ENCODE data around the gene CNEP1R1. TPM values are rescaled to one million over a fixed set of nuclear protein-coding genes. Genes with fewer than 3 reads are reported as not detected.

CNEP1R1 gene

GRCh38 chr16:50083996-50084395, 59.0 kb downstream of the CNEP1R1 start:
- H3K27ac ChIP-seq (ENCODE audit: low read length, poor library complexity, severe bottlenecking) = no peak overlapping the region
- H2BK15ac ChIP-seq (ENCODE audit: low read depth, poor library complexity, severe bottlenecking) = no peak overlapping the region
- no peak overlapping the region for H2BK120ac ChIP-seq (ENCODE audit: low read depth, low read length)
- H3K18ac ChIP-seq (ENCODE audit: low read depth in 1 of 2, low read length in 2 of 2) = no peak overlapping the region
- H2BK5ac ChIP-seq (ENCODE audit: low read depth, low read length, poor library complexity, severe bottlenecking) = no peak overlapping the region
- H3K4ac ChIP-seq (ENCODE audit: low read depth in 1 of 2, low read length in 2 of 2) = no peak overlapping the region
- no peak overlapping the region for H3K23ac ChIP-seq (ENCODE audit: low read length in 2 of 2)
- H3K14ac ChIP-seq (ENCODE audit: low read length in 2 of 2) = no peak overlapping the region
- no peak overlapping the region for H3K9ac ChIP-seq (ENCODE audit: low read length)
- peaks cover 28 to 72% of the 10 kb centered on the region in 2 experiments for H3K36me3 ChIP-seq (ENCODE audit: control insufficient read depth in 1 of 2, insufficient read depth in 2 of 2, low read depth in 1 of 2, low read length in 2 of 2)
- no peak overlapping the region for H3K4me3 ChIP-seq (ENCODE audit: insufficient read depth in 1 of 2, low read depth in 1 of 2, low read length in 2 of 2)
- H2BK12ac ChIP-seq (ENCODE audit: low read length in 2 of 2) = no peak overlapping the region
- peaks cover 32% of the 10 kb centered on the region for H3K79me1 ChIP-seq (replicated peaks; ENCODE audit: low read length, poor library complexity, severe bottlenecking)
- H4K8ac ChIP-seq (ENCODE audit: low read length) = no peak overlapping the region
- no peak overlapping the region for H2AK5ac ChIP-seq (ENCODE audit: low read length, severe bottlenecking)
- 91% methylated on average over 6 of the region's 8 CpGs for WGBS
- peaks cover 2% of the 10 kb centered on the region for H3K4me1 ChIP-seq (ENCODE audit: control insufficient read depth, insufficient read depth, low read depth, low read length)
- no peaks in the 10 kb centered on the region for H3K9me3 ChIP-seq (ENCODE audit: control insufficient read depth, low read length)
- H4K91ac ChIP-seq (ENCODE audit: low read length) = no peak overlapping the region
- H3K27me3 ChIP-seq (ENCODE audit: control insufficient read depth in 1 of 2, insufficient read depth in 1 of 2, low read length in 2 of 2) = no peaks in the 10 kb centered on the region
- no peak overlapping the region for H3K4me2 ChIP-seq (ENCODE audit: low read length, poor library complexity, severe bottlenecking)
- no peak overlapping the region for H2AFZ ChIP-seq (ENCODE audit: low read depth, low read length)
- no peak for DNase-seq

- H3K4ac ChIP-seq (ENCODE audit: low read depth in 1 of 2, low read length in 2 of 2) = no peak overlapping the region
- H2BK5ac ChIP-seq (ENCODE audit: low read depth, low read length, poor library complexity, severe bottlenecking) = no peak overlapping the region
- no peak overlapping the region for H3K23ac ChIP-seq (ENCODE audit: low read length in 2 of 2)
- no peak overlapping the region for H4K91ac ChIP-seq (ENCODE audit: low read length)
- H3K14ac ChIP-seq (ENCODE audit: low read length in 2 of 2) = no peak overlapping the region
- H3K9me3 ChIP-seq (ENCODE audit: control insufficient read depth, low read length) = no peaks in the 10 kb centered on the region
- H2AFZ ChIP-seq (ENCODE audit: low read depth, low read length) = no peak overlapping the region
- H2BK12ac ChIP-seq (ENCODE audit: low read length in 2 of 2) = no peak overlapping the region
- no peak overlapping the region for H3K18ac ChIP-seq (ENCODE audit: low read depth in 1 of 2, low read length in 2 of 2)
- H3K4me2 ChIP-seq (ENCODE audit: low read length, poor library complexity, severe bottlenecking) = no peak overlapping the region
- H3K36me3 ChIP-seq (ENCODE audit: control insufficient read depth in 1 of 2, insufficient read depth in 2 of 2, low read depth in 1 of 2, low read length in 2 of 2) = peaks cover 30 to 69% of the 10 kb centered on the region in 2 experiments
- H4K8ac ChIP-seq (ENCODE audit: low read length) = no peak overlapping the region
- H2BK120ac ChIP-seq (ENCODE audit: low read depth, low read length) = no peak overlapping the region
- H2BK15ac ChIP-seq (ENCODE audit: low read depth, poor library complexity, severe bottlenecking) = no peak overlapping the region
- no peak overlapping the region for H3K9ac ChIP-seq (ENCODE audit: low read length)
- H3K79me1 ChIP-seq (replicated peaks; ENCODE audit: low read length, poor library complexity, severe bottlenecking) = peaks cover 27% of the 10 kb centered on the region
- 96% methylated on average over 5 of the region's 6 CpGs for WGBS
- H3K4me3 ChIP-seq (ENCODE audit: insufficient read depth in 1 of 2, low read depth in 1 of 2, low read length in 2 of 2) = no peak overlapping the region
- H2AK5ac ChIP-seq (ENCODE audit: low read length, severe bottlenecking) = no peak overlapping the region
- H3K27ac ChIP-seq (ENCODE audit: low read length, poor library complexity, severe bottlenecking) = no peak overlapping the region
- no peak for DNase-seq
- no peaks in the 10 kb centered on the region for H3K4me1 ChIP-seq (ENCODE audit: control insufficient read depth, insufficient read depth, low read depth, low read length)
- H3K27me3 ChIP-seq (ENCODE audit: control insufficient read depth in 1 of 2, insufficient read depth in 1 of 2, low read length in 2 of 2) = no peaks in the 10 kb centered on the region
These were observed 61.2 kb downstream of the CNEP1R1 start for GRCh38 chr16:50086176-50086575.

Small RNA genes within 50 kb of the gene (small RNA-seq; reads per million reads assigned to genes)
- not detected for gene RF00017 (ENCODE audit: low read depth)
